GM12865 (cell line): Measurements from ENCODE around the gene PTK6.

Experiments
- DNase-seq: peaks from one replicate; pipeline ENCODE4 v3.0.0; 2010; ENCODE audit warnings: low read depth
- H3K4me3 ChIP-seq: 2 replicates; pipeline ENCODE4 v1.5.1; 2011; ENCODE audit warnings: mild to moderate bottlenecking, low read depth, low read length, control low read depth
- TF ChIP-seq, protein P1 (sequence below): IDR thresholded peaks from 2 replicates; pipeline ENCODE4 v1.5.1; 2011; ENCODE audit warnings: low read length, control low read depth, low read depth, inconsistent platforms; ENCODE audit not compliant: insufficient read depth; ENCODE audit errors: missing control alignments

The PTK6 gene

DNA sequence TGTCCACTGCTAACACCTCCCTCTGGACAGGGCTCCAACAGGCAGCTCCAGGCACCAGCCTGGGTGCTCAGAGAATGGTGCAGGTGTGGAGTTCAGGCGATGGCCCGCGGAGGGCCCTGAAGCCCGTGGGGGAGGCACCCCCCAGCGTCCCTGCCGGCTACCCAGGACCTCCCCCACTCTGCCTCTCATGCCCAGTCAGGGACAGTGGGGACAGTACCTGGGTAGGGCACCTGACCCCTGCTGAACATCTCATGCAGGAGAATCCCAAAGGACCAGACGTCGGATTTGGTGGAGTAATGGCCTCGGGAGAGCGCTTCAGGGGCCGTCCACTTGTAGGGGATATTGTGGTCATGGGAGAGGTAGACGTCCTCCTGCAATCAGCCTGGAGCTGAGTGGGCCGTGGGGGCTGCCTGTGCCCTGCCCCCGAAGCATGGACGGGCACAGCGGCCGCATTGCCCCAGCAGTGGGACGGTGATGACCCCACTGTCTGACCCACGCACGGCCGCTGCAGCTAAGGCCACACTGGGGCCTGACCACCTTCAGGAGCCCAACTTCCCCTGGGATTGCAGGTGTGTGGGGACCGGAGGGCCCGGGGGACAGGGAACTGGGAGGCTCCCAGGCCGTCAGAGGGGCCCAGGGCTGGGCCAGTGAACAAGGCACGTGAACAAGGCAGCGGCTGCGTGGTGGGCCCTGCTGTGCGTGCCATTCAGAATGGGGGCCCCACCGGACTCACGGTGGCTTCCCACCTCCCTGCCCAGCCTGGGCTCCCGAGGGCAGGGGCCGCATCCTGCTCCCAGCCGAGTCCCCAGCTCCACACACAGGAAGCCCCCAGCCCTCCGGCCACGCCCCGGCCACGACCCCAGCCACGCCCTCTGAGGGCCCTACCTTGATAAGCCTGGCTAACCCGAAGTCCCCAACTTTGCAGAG lies 7.1 kb downstream of the PTK6 start:
- TF ChIP-seq, protein P1, sequence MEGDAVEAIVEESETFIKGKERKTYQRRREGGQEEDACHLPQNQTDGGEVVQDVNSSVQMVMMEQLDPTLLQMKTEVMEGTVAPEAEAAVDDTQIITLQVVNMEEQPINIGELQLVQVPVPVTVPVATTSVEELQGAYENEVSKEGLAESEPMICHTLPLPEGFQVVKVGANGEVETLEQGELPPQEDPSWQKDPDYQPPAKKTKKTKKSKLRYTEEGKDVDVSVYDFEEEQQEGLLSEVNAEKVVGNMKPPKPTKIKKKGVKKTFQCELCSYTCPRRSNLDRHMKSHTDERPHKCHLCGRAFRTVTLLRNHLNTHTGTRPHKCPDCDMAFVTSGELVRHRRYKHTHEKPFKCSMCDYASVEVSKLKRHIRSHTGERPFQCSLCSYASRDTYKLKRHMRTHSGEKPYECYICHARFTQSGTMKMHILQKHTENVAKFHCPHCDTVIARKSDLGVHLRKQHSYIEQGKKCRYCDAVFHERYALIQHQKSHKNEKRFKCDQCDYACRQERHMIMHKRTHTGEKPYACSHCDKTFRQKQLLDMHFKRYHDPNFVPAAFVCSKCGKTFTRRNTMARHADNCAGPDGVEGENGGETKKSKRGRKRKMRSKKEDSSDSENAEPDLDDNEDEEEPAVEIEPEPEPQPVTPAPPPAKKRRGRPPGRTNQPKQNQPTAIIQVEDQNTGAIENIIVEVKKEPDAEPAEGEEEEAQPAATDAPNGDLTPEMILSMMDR: no peak
- H3K4me3 ChIP-seq: no peak overlapping the region
- DNase-seq: no peak

DNA sequence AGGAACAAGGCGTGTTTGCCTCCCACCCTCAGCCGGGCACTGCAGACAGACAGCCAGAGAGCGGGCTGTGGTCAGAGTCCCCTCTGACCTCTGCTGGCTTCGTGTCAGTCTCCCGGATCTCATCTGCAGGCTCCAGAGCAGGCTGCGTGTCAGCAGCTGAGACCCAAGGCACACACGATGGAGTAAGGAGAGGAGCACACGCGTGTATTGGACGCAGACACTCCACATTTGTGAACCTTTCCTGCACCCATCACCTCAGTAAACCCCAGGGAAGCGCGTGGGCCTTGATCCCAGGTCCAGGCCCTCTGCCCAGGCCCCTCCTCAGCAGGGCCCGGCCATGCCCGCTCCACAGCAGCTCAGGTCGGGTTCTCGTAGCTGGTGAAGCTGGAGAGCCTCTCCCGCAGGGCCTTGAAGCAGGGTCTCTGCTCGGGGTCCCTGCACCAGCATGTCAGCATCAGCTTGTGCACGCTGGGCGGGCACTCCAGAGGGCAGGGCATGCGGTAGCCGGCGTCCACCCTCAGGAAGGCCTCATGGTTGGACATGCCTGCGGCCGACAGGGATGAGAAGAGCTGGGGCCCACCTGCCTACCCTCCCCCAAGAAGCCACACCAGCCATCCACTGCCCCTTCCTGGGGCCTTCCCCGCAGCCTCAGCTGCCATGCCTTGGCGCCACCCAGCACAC lies 7.9 kb downstream of the PTK6 start:
- TF ChIP-seq, protein P1: no peak
- H3K4me3 ChIP-seq: no peak overlapping the region
- DNase-seq: peak; percentile 1

DNA sequence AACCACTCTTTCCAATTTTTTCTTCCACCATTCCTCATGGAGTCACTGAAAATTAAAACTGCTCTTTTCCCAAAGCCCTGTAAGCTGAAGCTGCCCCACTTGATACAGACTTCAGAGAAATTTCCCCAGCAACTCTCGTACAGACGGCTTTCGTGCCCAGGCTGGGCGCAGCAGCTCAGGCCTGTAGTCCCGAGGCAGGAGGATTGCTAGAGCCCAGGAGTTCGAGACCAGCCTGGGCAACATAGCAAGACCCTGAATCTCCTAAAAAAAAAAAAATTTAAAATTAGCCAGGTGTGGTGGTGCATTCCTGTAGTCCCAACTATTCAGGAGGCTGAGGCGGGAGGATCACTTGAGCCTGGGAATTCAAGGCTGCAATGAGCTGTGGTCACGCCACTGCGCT lies 10.0 kb downstream of the PTK6 start:
- TF ChIP-seq, protein P1: no peak
- DNase-seq: no peak
- no peak overlapping the region for H3K4me3 ChIP-seq

DNA sequence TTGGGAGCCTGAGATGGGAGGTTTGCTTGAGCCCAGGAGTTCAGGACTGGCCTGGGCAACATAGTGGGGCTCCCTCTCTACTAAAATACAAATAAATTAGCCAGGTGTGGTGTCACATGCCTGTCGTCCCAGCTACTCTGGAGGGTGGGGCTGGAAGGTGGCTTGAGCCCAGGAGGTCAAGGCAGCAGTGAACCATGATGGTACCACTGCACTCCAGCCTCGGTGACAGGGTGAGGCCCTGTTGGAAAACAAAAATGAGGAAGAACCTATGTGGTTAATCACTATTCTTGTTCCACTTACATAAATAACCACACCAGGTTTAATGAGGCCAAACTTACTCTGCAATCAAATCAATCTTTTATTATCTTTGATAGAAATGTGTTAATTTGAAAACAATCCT lies 11.2 kb downstream of the PTK6 start:
- DNase-seq: peak; percentile 17

DNA sequence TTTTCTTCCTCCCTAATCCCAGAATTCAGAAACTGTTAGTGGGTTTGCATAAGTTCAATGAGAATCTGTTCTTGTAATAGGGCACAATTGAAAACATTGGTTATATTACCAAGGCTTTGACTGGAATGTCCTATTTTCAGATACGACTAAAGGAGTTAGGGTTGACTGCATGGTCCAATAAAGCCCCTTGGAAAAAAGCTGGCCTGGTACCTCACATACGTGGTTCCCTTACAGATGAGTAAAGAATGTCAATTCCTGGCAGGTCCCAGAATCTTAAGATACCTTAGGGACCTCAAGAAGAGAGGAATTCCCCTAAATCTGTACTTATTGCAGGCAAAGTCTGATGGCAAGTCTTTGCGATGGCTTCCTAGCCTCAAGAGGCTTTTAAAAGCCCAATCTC lies 12.0 kb downstream of the PTK6 start:
- no peak overlapping the region for H3K4me3 ChIP-seq
- peak; percentile 3 for DNase-seq
- TF ChIP-seq, protein P1: no peak

More for the DNA sequence above, 11.2 kb downstream of the PTK6 start:
- TF ChIP-seq, protein P1: no peak
- no peak overlapping the region for H3K4me3 ChIP-seq

DNA sequence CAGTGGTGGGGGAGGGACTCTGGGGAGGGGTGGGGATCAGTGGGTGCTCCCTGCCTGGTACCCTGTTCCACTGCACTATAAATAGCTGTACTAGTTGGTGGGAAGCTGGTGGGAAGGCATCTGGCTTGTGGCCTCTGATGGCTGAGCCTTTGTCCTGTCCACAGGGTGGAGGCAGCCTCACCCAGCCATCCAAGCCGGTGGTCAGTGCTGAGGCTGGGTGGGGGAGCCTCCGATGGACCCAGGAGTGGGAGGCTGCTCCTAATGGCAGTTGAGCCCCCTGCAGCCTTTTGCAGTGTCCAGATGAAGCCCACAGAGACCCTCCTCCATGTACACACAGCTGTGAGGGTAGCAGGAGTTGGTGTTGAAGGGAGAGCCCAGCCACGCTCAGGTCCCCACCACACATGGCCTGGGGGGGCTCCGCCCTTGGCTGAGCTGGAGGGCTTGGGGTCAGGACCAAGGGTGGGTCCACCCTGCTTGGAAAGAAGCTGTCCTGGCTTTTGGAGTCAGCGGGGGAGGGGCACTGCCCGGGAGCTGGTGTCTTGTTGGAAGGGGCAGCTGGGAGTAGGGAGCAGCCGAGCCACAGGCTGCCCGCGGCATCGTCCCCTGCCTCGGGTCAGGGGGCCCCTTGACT lies 14.1 kb downstream of the PTK6 start:
- DNase-seq: no peak
- TF ChIP-seq, protein P1: no peak
- no peak overlapping the region for H3K4me3 ChIP-seq
